HG03571 (cell line): ENCODE data around the gene TYW5.
A peak's percentile ranks its signal among the peaks of the same experiment; 100 is the strongest.
"Not testable (repeated sequence)": the region's sequence is repeated elsewhere in the genome, so short reads cannot be mapped to it uniquely, and the experiment has no call there.

Source experiments
- ATAC-seq: cut with Tn5 transposase; IDR thresholded peaks from one replicate; pipeline ENCODE4 v1.9.1; 2021; ENCODE audit not compliant: unreplicated experiment

Gene TYW5

GRCh38 chr2:199923924-199924323 is 31.4 kb downstream of the TYW5 start:
- no peak for ATAC-seq

DNA sequence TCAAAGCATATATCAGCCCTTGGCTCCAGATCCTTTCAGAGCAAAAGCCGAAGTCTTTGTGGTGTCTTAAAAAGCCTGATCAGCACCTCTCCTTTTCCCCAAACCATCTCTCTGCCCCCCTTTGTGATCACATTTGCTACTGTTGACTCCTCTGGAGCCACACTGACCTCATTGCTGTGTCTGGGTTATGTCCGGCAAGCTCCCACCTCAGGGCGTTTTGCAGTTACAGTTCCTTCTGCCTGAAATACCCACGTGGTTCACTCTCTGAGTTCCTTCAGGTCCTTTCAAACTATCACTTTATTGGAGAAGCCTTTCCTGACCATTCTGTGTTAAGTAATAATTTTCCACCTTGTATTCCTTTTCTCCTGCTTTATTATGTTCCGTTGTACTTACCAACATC is 32.4 kb downstream of the TYW5 start:
- no peak for ATAC-seq

DNA sequence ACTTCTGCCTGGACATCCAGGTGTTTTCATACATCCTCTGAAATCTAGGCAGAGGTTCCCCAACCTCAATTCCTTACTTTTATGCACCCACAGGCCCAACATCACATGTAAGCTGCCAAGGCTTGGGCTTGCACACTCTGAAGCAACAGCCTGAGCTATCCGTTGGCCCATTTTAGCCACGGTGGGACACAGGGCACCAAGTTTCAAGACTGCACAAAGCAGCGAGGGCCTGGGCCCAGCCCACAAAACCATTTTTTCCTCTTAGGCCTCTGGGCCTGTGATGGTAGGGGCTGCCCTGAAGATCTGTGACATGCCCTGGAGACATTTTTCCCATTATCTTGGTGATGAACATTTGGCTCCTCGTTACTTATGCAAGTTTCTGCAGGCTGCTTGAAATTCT is 38.3 kb downstream of the TYW5 start:
- no peak for ATAC-seq

GRCh38 chr2:199914372-199914958 is 40.8 kb downstream of the TYW5 start:
- no peak for ATAC-seq

DNA sequence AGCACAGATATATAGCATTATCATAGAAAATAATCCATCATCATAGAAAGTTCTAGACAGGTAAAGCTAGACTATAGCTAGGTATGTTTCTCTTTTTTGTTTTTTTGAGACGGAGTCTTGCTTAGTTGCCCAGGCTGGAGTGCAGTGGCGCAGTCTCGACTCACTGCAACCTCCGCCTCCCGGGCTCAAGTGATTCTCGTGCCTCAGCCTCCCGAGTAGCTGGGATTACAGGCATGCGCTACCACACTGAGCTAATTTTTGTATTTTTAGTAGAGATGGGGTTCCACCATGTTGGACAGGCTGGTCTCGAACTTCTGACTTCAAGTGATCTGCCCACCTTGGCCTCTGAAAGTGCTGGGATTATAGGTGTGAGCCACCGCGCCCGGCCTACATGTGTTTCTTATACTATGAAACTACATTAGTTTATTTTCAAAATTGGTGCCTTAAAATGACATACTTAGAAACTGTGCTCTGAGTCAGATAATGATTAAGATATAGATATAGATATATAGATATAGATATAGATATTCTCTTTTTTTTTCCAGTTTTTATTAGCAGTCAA is 42.7 kb downstream of the TYW5 start:
- not testable (repeated sequence) for ATAC-seq

- no peak for ATAC-seq
These were observed 43.5 kb downstream of the TYW5 start for GRCh38 chr2:199911877-199912161.

- peak; percentile 88 for ATAC-seq
These were observed 44.0 kb downstream of the TYW5 start, which contains the start of gene C2orf69 for GRCh38 chr2:199911052-199911876. TSS of gene C2orf69 (plus strand) at chr2:199911293. CDS start at chr2:199911439, 146 bp downstream.

GRCh38 chr2:199910338-199911051 is 44.8 kb downstream of the TYW5 start:
- ATAC-seq = no peak

GRCh38 chr2:199907008-199907714 is 48.1 kb downstream of the TYW5 start:
- no peak for ATAC-seq

- ATAC-seq = no peak
These were observed 52.2 kb downstream of the TYW5 start for GRCh38 chr2:199903111-199903510.

- no peak for ATAC-seq
These were observed 52.7 kb downstream of the TYW5 start for GRCh38 chr2:199902486-199903110.

DNA sequence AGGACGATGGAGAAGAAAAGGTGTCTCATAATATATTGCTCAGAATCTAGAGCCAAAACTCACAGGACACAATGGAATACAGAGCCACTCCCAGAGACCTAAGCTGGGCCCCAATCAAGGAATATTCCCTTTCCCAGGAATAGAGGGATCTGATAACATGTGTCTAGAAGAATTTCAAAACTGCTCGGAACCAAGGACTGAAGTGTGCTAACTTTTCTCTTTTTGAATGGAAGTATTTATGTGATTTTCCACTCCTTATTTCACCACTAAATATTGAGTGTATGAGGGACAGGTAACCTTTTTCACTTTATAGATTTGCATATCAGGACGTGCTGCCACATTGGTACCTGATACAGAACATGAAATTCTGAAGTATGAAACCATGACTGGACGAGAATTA is 53.3 kb downstream of the TYW5 start:
- ATAC-seq = no peak

GRCh38 chr2:199896617-199897016 is 58.7 kb downstream of the TYW5 start:
- ATAC-seq = no peak

DNA sequence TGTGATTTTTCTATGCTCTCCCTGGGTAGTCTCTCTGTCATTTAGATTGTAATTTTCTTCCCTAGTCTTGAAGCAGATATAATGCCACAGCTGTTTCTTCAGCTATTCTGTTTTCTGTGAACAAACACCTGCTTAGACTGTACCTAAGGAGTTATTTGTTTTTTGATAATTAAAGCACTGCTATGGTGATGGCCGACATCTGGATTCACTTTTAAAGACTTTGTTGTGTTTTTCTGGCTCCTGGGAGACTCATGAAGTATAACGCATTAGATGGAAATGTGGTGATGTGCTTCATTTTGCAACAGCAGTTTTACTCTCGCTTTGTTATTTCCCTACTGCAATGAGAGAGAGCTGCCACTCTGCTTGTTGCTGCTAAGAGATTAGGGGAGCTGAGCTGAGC is 59.9 kb downstream of the TYW5 start:
- ATAC-seq = no peak

DNA sequence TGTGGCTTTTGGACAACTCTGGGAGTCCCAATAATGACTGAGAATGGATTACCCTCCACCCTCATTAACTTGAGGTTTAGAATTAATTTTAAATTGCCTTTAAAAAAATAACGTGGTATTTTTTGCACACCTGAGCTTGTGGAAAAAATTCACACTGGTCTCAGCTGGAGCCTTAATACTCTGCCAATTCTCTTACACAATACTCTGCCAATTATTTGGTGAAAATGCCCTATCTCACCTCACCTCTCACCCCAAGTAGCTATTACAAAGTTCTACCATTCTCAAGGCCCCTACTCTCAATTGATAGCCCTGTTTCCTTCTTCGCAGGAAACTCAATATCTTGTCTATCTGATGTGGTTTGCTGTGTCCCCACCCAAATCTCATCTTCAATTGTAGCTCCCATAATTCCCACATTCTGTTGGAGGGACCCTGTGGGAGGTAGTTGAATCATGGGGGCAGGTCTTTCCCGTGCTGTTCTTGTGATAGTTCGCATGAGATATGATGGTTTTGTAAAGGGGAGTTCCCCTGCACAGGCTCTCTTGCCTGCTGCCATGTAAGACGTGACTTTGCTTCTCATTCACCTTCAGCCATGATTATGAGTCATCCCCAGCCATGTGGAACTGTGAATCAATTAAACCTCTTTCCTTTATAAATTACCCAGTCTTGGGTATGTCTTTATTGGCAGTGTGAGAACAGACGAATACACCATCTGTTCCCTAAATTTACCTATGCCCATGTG is 71.6 kb downstream of the TYW5 start:
- ATAC-seq = no peak

DNA sequence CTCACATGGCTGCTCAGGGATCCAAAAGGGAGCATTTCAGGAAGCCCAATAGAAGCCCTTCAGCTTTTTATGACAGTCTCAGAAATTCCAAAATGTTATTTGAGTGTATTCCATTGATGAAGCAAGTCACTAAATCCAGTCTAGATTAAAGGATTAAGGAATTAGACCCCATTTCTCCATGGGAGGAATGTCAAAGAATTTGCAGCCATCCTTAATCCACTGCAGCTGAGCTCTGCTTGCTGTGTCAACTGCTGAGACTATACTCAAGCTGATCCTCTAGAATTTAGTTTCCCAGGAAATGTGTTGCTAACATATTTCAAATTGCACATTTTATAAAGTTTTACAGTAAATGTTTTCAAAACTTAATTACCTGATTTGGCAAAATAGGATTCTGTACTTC is 72.6 kb downstream of the TYW5 start:
- no peak for ATAC-seq
